Ovary (tissue), 3 donors: ENCODE measurements around the gene PTPRO.

Experiments used
- POLR2A ChIP-seq: fragments of 450-650 bp; IDR thresholded peaks from one replicate; pipeline ENCODE4 v1.6.1; 2017; ENCODE audit warnings: antibody characterized with exemption, mild to moderate bottlenecking, moderate library complexity
- TF ChIP-seq, protein P1 (sequence below), 3 donors: fragments of 450-650 bp in 2 of 3; fragments of 200-600 bp in 1 of 3; IDR thresholded peaks; one replicate each; pipeline versions ENCODE4 v1.5.1 to v1.8.0; 2016 to 2022; ENCODE audit warnings: antibody characterized with exemption in 3 of 3, mild to moderate bottlenecking in 1 of 3
- donor health status: DM: no; HTN: no; CAD: no.

DNA sequence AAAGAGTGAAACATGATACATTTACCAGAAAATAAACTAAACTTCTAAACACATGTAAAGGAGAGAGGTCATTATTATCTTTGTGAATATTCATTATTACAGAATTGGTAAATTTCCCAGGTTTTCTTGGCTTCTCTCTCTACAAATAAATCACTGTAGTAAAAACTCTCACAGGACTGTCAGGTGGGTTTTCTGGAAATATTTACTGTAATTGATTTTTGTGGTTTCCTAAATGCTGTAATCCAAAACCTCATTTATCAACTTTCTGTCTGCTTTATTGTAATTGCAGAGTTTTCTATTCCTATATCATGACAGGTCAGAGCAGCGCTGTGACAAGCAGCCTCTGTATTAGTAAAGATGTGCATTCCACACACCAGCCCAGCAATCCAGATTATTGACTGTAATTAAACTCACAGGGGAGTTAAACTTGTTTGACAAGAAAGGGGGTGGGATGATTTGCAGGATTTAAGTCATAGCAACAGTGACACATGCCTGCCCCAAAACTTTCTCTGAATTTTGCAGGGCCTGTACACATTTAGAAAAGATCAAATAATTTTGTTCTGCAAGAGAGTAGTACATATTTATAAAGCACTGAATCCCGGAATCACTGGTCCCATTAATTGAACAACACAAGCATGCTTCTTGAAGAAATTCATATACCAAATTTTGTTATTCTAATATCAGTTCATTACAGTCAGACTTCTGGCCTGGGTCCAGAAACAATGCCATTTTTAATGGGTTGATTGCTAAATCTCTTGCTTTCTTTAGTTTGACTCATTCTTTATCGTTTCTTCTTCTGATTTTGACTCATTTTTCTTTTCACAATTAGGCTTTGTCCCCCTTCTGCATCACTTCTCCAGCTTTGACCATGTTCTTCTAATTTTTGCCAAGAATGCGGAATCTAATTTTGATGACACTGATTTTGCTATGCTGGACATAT is 42.2 kb downstream of the PTPRO start:
- TF ChIP-seq, protein P1, sequence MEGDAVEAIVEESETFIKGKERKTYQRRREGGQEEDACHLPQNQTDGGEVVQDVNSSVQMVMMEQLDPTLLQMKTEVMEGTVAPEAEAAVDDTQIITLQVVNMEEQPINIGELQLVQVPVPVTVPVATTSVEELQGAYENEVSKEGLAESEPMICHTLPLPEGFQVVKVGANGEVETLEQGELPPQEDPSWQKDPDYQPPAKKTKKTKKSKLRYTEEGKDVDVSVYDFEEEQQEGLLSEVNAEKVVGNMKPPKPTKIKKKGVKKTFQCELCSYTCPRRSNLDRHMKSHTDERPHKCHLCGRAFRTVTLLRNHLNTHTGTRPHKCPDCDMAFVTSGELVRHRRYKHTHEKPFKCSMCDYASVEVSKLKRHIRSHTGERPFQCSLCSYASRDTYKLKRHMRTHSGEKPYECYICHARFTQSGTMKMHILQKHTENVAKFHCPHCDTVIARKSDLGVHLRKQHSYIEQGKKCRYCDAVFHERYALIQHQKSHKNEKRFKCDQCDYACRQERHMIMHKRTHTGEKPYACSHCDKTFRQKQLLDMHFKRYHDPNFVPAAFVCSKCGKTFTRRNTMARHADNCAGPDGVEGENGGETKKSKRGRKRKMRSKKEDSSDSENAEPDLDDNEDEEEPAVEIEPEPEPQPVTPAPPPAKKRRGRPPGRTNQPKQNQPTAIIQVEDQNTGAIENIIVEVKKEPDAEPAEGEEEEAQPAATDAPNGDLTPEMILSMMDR (IDR thresholded peaks at IDR 0.05): no peak
- TF ChIP-seq POLR2A: no peak
